ENCODE measurements around the gene ZNF619. TPM values are rescaled to one million over a fixed set of nuclear protein-coding genes. Genes with fewer than 3 reads are reported as not detected.

The ZNF619 gene
- total RNA-seq, 2 experiments from 2014 or later, result 5.7 to 6.3 TPM

DNA sequence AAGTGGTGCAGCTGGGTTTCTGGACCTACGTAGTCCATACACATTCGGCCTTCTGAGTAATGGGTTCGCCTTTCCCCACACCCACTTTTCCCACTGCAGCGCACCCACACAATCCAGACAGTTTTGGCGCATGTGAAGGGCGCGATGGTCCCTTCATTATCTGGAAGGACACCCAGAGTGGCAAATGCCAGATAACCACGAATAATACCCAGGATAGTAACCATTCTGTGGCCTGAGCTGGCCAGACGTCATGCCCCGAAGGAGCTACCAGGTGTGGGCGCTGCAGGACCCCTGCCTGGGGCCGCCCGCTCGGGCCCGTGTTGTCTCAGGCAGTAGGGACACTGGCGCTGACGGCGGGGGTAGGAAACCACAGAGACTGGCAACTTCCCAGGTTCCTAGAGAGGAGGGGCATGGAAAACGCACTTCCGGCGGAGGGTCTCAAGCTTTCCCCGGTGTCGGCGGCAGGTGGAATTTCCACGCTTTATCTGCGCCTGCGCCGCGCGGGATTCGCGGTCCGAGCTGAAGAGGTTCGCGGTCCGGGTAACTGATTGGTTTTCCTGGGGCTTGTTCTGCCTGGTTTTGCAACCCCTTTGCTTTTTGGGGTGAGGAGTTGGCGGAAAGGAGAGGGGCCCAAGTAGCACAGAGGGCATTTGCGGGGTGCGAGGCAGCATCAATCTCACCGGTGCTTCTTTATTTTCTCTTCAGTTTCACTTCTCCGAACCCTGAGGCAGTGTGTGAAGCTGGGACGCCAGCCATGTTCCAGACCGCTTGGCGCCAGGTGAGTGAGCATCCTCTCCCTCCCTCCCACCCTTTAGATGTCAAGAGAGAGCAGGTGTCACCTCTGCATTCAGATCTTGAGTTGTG is 28.9 kb downstream of the ZNF619 start, which contains the start of gene ZNF620:
ZNF620 (plus strand) TSS at position 441 of the 864 bp plus-strand sequence; CDS start at position 755, 314 bp downstream.
- Mint-ChIP-seq H3K27ac (peak within 1 kb of the TSS; percentile 90), H3K4me3 (peak within 1 kb of the TSS; percentile 91), H3K36me3 (ENCODE audit: low read depth) (peaks cover 4% of the 10 kb centered on the region), H3K9me3 (no peaks in the 10 kb centered on the region), H3K4me1 (ENCODE audit: low read depth) (peaks cover 17% of the 10 kb centered on the region), H3K27me3 (no peaks in the 10 kb centered on the region)
- TF ChIP-seq, protein P1, sequence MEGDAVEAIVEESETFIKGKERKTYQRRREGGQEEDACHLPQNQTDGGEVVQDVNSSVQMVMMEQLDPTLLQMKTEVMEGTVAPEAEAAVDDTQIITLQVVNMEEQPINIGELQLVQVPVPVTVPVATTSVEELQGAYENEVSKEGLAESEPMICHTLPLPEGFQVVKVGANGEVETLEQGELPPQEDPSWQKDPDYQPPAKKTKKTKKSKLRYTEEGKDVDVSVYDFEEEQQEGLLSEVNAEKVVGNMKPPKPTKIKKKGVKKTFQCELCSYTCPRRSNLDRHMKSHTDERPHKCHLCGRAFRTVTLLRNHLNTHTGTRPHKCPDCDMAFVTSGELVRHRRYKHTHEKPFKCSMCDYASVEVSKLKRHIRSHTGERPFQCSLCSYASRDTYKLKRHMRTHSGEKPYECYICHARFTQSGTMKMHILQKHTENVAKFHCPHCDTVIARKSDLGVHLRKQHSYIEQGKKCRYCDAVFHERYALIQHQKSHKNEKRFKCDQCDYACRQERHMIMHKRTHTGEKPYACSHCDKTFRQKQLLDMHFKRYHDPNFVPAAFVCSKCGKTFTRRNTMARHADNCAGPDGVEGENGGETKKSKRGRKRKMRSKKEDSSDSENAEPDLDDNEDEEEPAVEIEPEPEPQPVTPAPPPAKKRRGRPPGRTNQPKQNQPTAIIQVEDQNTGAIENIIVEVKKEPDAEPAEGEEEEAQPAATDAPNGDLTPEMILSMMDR (IDR thresholded peaks at IDR 0.05), result no peak
- intact Hi-C loops (cut with micrococcal nuclease), result no loop called here
- peak; percentile 53 for DNase-seq
- ATAC-seq, result peak; percentile 79
- CTCF ChIA-PET, result interaction anchor here (0.6 to 1.9 kb wide), 8 partner anchors 12 to 185 kb away, joined by 3 to 8 read pairs (median 4); partner anchors contain the start of gene ZNF621
- POLR2A ChIA-PET, result interaction anchor here (0.6 to 1.7 kb wide), 5 partner anchors 19 to 506 kb away, joined by 3 to 11 read pairs (median 5); partner anchors contain the start of gene ZNF621

DNA sequence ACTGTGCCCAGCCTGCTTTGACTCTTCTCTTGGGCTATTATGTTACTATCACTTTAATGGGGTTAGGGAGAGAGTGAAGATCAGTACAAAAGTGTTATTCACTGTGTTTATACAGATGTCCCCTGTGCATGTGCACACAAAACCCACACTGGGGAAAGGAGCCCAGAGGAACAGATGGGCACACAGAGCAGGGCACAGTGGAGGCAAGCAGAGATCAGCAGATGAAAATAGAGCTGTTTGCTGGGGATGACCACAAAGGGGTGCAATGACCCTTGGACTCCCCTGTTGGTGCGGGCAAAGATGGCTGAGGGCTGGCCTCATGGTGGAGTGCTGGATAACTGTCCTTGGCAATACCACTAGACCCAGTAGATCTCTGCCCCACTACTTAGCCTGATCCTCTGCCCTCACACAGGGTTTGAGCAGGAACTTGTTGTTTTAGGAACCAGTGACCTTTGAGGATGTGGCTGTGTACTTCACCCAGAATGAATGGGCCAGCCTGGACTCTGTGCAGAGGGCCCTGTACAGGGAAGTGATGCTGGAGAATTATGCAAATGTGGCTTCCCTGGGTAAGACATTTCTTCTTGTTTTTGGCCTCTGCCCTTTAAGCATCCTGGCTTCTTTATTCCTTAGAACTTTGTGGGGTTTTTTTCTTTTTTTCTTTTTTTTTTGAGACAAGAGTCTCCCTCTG is 34.3 kb downstream of the ZNF619 start:
- H3K4me3 Mint-ChIP-seq, result no peak overlapping the region
- ChIA-PET CTCF (no interaction called here), POLR2A (no interaction called here)
- ATAC-seq, result no peak
- TF ChIP-seq, protein P1 (IDR thresholded peaks at IDR 0.05), result no peak
- H3K36me3 Mint-ChIP-seq (ENCODE audit: low read depth), result peaks cover 12% of the 10 kb centered on the region
- no peak for DNase-seq
- peaks cover 4% of the 10 kb centered on the region for H3K4me1 Mint-ChIP-seq (ENCODE audit: low read depth)
- intact Hi-C loops (cut with micrococcal nuclease), result no loop called here
- no peaks in the 10 kb centered on the region for H3K27me3 Mint-ChIP-seq
- no peak overlapping the region for H3K27ac Mint-ChIP-seq
- no peaks in the 10 kb centered on the region for H3K9me3 Mint-ChIP-seq

DNA sequence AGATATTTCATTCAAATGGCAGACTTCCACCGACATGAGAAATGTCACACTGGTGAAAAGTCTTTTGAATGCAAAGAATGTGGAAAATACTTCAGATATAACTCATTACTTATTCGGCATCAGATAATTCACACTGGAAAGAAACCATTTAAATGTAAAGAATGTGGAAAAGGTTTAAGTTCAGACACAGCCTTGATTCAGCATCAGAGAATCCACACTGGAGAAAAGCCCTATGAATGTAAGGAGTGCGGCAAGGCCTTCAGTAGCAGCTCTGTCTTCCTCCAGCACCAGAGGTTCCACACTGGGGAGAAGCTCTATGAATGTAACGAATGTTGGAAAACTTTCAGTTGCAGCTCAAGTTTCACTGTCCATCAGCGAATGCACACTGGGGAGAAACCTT is 39.3 kb downstream of the ZNF619 start:
- intact Hi-C loops (cut with micrococcal nuclease), result no loop called here
- no peaks in the 10 kb centered on the region for H3K9me3 Mint-ChIP-seq
- POLR2A ChIA-PET, result no interaction called here
- TF ChIP-seq, protein P1 (IDR thresholded peaks at IDR 0.05), result no peak
- H3K27me3 Mint-ChIP-seq, result no peaks in the 10 kb centered on the region
- no peak overlapping the region for H3K4me3 Mint-ChIP-seq
- ATAC-seq (no peak), DNase-seq (no peak)
- no peak overlapping the region for H3K27ac Mint-ChIP-seq
- peaks cover 11% of the 10 kb centered on the region for H3K36me3 Mint-ChIP-seq (ENCODE audit: low read depth)
- H3K4me1 Mint-ChIP-seq (ENCODE audit: low read depth), result no peaks in the 10 kb centered on the region
- CTCF ChIA-PET, result no interaction called here

DNA sequence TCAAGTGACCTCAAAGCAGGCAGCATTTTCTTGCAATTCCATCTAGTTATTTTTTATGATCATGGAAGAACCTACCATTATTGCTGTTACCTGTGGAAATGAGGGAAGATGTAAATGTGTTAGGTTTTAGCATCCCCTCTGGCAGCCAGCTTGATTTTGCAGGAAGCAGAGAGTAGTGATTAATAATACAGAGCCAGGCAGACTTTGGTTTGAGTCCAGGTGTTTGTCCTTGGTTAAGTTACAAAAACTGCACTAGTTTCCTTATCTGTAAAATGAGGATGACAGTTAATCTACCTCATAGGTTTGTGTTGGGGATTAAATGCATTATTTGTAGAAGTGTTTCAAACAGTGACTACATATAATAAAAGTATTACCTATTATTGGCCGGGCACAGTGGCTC is 41.1 kb downstream of the ZNF619 start:
- DNase-seq (no peak), ATAC-seq (no peak)
- no peaks in the 10 kb centered on the region for H3K9me3 Mint-ChIP-seq
- H3K36me3 Mint-ChIP-seq (ENCODE audit: low read depth), result peaks cover 11% of the 10 kb centered on the region
- ChIA-PET POLR2A (no interaction called here), CTCF (interaction anchor here (1.3 kb wide), 1 partner anchor 10 kb away, joined by 5 read pairs; no protein-coding TSS in a partner anchor)
- H3K27ac Mint-ChIP-seq, result no peak overlapping the region
- no peaks in the 10 kb centered on the region for H3K27me3 Mint-ChIP-seq
- intact Hi-C loops (cut with micrococcal nuclease), result no loop called here
- H3K4me1 Mint-ChIP-seq (ENCODE audit: low read depth), result no peaks in the 10 kb centered on the region
- no peak overlapping the region for H3K4me3 Mint-ChIP-seq
- TF ChIP-seq, protein P1 (IDR thresholded peaks at IDR 0.05), result no peak

Measured in activated CD8-positive, alpha-beta T cell treated with anti-CD3 and anti-CD28 coated beads for 36 hours (primary cell).